Measurements from ENCODE around the gene KLF3.

Gene KLF3

GRCh38 chr4:38688676-38689355 is 24.8 kb downstream of the KLF3 start:
- no peak overlapping the region for H3K4me3 ChIP-seq (ENCODE audit: low read length)
- no peak for TF ChIP-seq ZNF274 (IDR thresholded peaks at IDR 0.05; ENCODE audit: low read depth, low read length)

- H3K4me3 ChIP-seq (ENCODE audit: low read length) = no peak overlapping the region
- TF ChIP-seq ZNF274 (IDR thresholded peaks at IDR 0.05; ENCODE audit: low read depth, low read length) = no peak
These were observed 27.4 kb downstream of the KLF3 start for GRCh38 chr4:38691251-38692008.

- TF ChIP-seq ZNF274 (IDR thresholded peaks at IDR 0.05; ENCODE audit: low read depth, low read length) = no peak
These were observed 28.4 kb downstream of the KLF3 start for GRCh38 chr4:38692421-38692820.

GRCh38 chr4:38693569-38693968 is 29.6 kb downstream of the KLF3 start:
- no peak for TF ChIP-seq ZNF274 (IDR thresholded peaks at IDR 0.05; ENCODE audit: low read depth, low read length)
- H3K4me3 ChIP-seq (ENCODE audit: low read length) = no peak overlapping the region

More at GRCh38 chr4:38692421-38692820, 28.4 kb downstream of the KLF3 start:
- H3K4me3 ChIP-seq (ENCODE audit: low read length) = no peak overlapping the region

GRCh38 chr4:38694330-38694729 is 30.3 kb downstream of the KLF3 start:
- H3K4me3 ChIP-seq (ENCODE audit: low read length) = no peak overlapping the region
- no peak for TF ChIP-seq ZNF274 (IDR thresholded peaks at IDR 0.05; ENCODE audit: low read depth, low read length)

- no peak for TF ChIP-seq ZNF274 (IDR thresholded peaks at IDR 0.05; ENCODE audit: low read depth, low read length)
- no peak overlapping the region for H3K4me3 ChIP-seq (ENCODE audit: low read length)
These were observed 31.8 kb downstream of the KLF3 start for GRCh38 chr4:38695809-38696208.

GRCh38 chr4:38696697-38697096 is 32.7 kb downstream of the KLF3 start:
- TF ChIP-seq ZNF274 (IDR thresholded peaks at IDR 0.05; ENCODE audit: low read depth, low read length) = no peak
- H3K4me3 ChIP-seq (ENCODE audit: low read length) = no peak overlapping the region

GRCh38 chr4:38698176-38698575 is 34.2 kb downstream of the KLF3 start:
- no peak overlapping the region for H3K4me3 ChIP-seq (ENCODE audit: low read length)
- no peak for TF ChIP-seq ZNF274 (IDR thresholded peaks at IDR 0.05; ENCODE audit: low read depth, low read length)

GRCh38 chr4:38699112-38699511 is 35.1 kb downstream of the KLF3 start:
- no peak for TF ChIP-seq ZNF274 (IDR thresholded peaks at IDR 0.05; ENCODE audit: low read depth, low read length)
- no peak overlapping the region for H3K4me3 ChIP-seq (ENCODE audit: low read length)

GRCh38 chr4:38703635-38704034 is 39.6 kb downstream of the KLF3 start:
- H3K4me3 ChIP-seq (ENCODE audit: low read length) = no peak overlapping the region
- TF ChIP-seq ZNF274 (IDR thresholded peaks at IDR 0.05; ENCODE audit: low read depth, low read length) = no peak

GRCh38 chr4:38704622-38705154 is 40.7 kb downstream of the KLF3 start:
- no peak overlapping the region for H3K4me3 ChIP-seq (ENCODE audit: low read length)
- TF ChIP-seq ZNF274 (IDR thresholded peaks at IDR 0.05; ENCODE audit: low read depth, low read length) = no peak

- no peak for TF ChIP-seq ZNF274 (IDR thresholded peaks at IDR 0.05; ENCODE audit: low read depth, low read length)
- no peak overlapping the region for H3K4me3 ChIP-seq (ENCODE audit: low read length)
These were observed 42.3 kb downstream of the KLF3 start for GRCh38 chr4:38706301-38706700.

GRCh38 chr4:38710053-38710452 is 46.1 kb downstream of the KLF3 start:
- no peak overlapping the region for H3K4me3 ChIP-seq (ENCODE audit: low read length)
- TF ChIP-seq ZNF274 (IDR thresholded peaks at IDR 0.05; ENCODE audit: low read depth, low read length) = no peak

- no peak for TF ChIP-seq ZNF274 (IDR thresholded peaks at IDR 0.05; ENCODE audit: low read depth, low read length)
- no peak overlapping the region for H3K4me3 ChIP-seq (ENCODE audit: low read length)
These were observed 47.1 kb downstream of the KLF3 start for GRCh38 chr4:38711066-38711465.

GRCh38 chr4:38715050-38715449 is 51.1 kb downstream of the KLF3 start:
- no peak for TF ChIP-seq ZNF274 (IDR thresholded peaks at IDR 0.05; ENCODE audit: low read depth, low read length)
- no peak overlapping the region for H3K4me3 ChIP-seq (ENCODE audit: low read length)
